Liver (tissue), 9 donors: ENCODE data around the gene FABP1. TPM values are rescaled to one million over a fixed set of nuclear protein-coding genes. Genes with fewer than 3 reads are reported as not detected.

Experiments used
- DNase-seq: peaks from one replicate; pipeline ENCODE4 v3.0.0-alpha.2; 2017; ENCODE audit warnings: low spot score
- H3K27ac ChIP-seq, 2 donors: one replicate each; pipeline ENCODE4 v1.7.0; 2013; ENCODE audit warnings: inconsistent platforms in 2 of 2, low read length in 2 of 2, control low read depth in 1 of 2, low read depth in 1 of 2, mild to moderate bottlenecking in 1 of 2
- H3K27me3 ChIP-seq, 4 donors: one replicate each; pipeline versions ENCODE4 v1.6.1 to v1.7.0; 2013; ENCODE audit warnings: low read length in 3 of 4, inconsistent platforms in 1 of 4, mild to moderate bottlenecking in 1 of 4, moderate library complexity in 1 of 4; ENCODE audit not compliant: control insufficient read depth in 4 of 4, insufficient read depth in 4 of 4
- H3K36me3 ChIP-seq, 4 donors: one replicate each; pipeline versions ENCODE4 v1.6.1 to v1.7.0; 2013; ENCODE audit warnings: low read length in 3 of 4, mild to moderate bottlenecking in 3 of 4, low read depth in 1 of 4, moderate library complexity in 1 of 4; ENCODE audit not compliant: control insufficient read depth in 4 of 4, insufficient read depth in 3 of 4
- H3K4me1 ChIP-seq, 4 donors: one replicate each; pipeline versions ENCODE4 v1.6.1 to v1.7.0; 2013; ENCODE audit warnings: low read length in 3 of 4, mild to moderate bottlenecking in 3 of 4, moderate library complexity in 1 of 4; ENCODE audit not compliant: control insufficient read depth in 4 of 4, insufficient read depth in 4 of 4
- H3K4me3 ChIP-seq, 3 donors: one replicate each; pipeline versions ENCODE4 v1.6.1 to v1.7.0; 2013; ENCODE audit warnings: low read length in 3 of 3, control low read depth in 1 of 3, low read depth in 1 of 3, mild to moderate bottlenecking in 1 of 3
- H3K9ac ChIP-seq, 2 donors: one replicate each; pipeline ENCODE4 v1.7.0; 2013; ENCODE audit warnings: low read length in 2 of 2, mild to moderate bottlenecking in 2 of 2, moderate library complexity in 2 of 2, control low read depth in 1 of 2, low read depth in 1 of 2
- H3K9me3 ChIP-seq, 4 donors: one replicate each; pipeline versions ENCODE4 v1.6.1 to v1.7.0; 2013; ENCODE audit warnings: low read length in 3 of 4; ENCODE audit not compliant: control insufficient read depth in 4 of 4
- CTCF ChIP-seq: fragments of 150-350 bp; IDR thresholded peaks from 2 replicates; pipeline ENCODE4 v1.5.1; 2017; ENCODE audit warnings: improper control_type of control experiment, low read depth, low read length; ENCODE audit not compliant: missing input control
- EGR1 ChIP-seq, 2 donors: IDR thresholded peaks; 2 replicates each; pipeline ENCODE4 v1.6.1; 2016 to 2018; ENCODE audit warnings: antibody characterized with exemption in 2 of 2, low read depth in 2 of 2
- FOXA1 ChIP-seq: IDR thresholded peaks from 2 replicates; pipeline ENCODE4 v1.6.1; 2016; ENCODE audit warnings: antibody characterized with exemption
- FOXA2 ChIP-seq: IDR thresholded peaks from 2 replicates; pipeline ENCODE4 v1.6.1; 2016; ENCODE audit warnings: antibody characterized with exemption
- GABPA ChIP-seq, 2 donors: IDR thresholded peaks in 1 of 2; conservative IDR thresholded peaks in 1 of 2; 2 replicates each; pipeline ENCODE4 v1.6.1; 2016; ENCODE audit warnings: antibody characterized with exemption in 2 of 2, mild to moderate bottlenecking in 1 of 2, moderate library complexity in 1 of 2
- HNF4A ChIP-seq, 2 donors: conservative IDR thresholded peaks; 2 replicates each; pipeline ENCODE4 v1.6.1; 2016; ENCODE audit warnings: antibody characterized with exemption in 2 of 2, mild to moderate bottlenecking in 2 of 2
- HNF4G ChIP-seq: IDR thresholded peaks from 2 replicates; pipeline ENCODE4 v1.6.1; 2016; ENCODE audit warnings: antibody characterized with exemption
- JUND ChIP-seq, 2 donors: IDR thresholded peaks; 2 replicates each; pipeline ENCODE4 v1.6.1; 2016; ENCODE audit warnings: antibody characterized with exemption in 2 of 2
- NR2F2 ChIP-seq: IDR thresholded peaks from 2 replicates; pipeline ENCODE4 v1.6.1; 2016; ENCODE audit warnings: antibody characterized with exemption
- RAD21 ChIP-seq, 2 donors: IDR thresholded peaks; 2 replicates each; pipeline ENCODE4 v1.6.1; 2016; ENCODE audit warnings: antibody characterized with exemption in 2 of 2, mild to moderate bottlenecking in 2 of 2
- RXRA ChIP-seq, 2 donors: IDR thresholded peaks; 2 replicates each; pipeline ENCODE4 v1.6.1; 2017 to 2018; ENCODE audit warnings: antibody characterized with exemption in 2 of 2, mild to moderate bottlenecking in 1 of 2
- SP1 ChIP-seq: IDR thresholded peaks from 2 replicates; pipeline ENCODE4 v1.6.1; 2018; ENCODE audit warnings: antibody characterized with exemption, mild to moderate bottlenecking
- TAF1 ChIP-seq: conservative IDR thresholded peaks from 2 replicates; pipeline ENCODE4 v1.6.1; 2016; ENCODE audit warnings: antibody characterized with exemption, mild to moderate bottlenecking
- YY1 ChIP-seq: IDR thresholded peaks from 2 replicates; pipeline ENCODE4 v1.6.1; 2016; ENCODE audit warnings: antibody characterized with exemption, mild to moderate bottlenecking
- WGBS: extraction: QIAGEN DNeasy Blood & Tissue Kit; methylation state at CpG from one replicate; pipeline ENCODE4 v1.1.7; 2013; 5-methylcytosine and 5-hydroxymethylcytosine counted together
- polyA plus RNA-seq, 2 donors: library from polyadenylated mRNA; stranded (reverse) in 1 of 2; unstranded in 1 of 2; fragments of 200-250 nt in 1 of 2; fragments of >200 nt in 1 of 2; fragmentation: Nextera tagmentation in 1 of 2; extraction: Ambion mirVana in 1 of 2; gene quantifications; one replicate each; pipeline versions ENCODE4 v1.2.1 to v1.2.3, GENCODE V29; 2013 to 2015
- total RNA-seq, 2 donors: library from RNA; depleted of rRNA; stranded (reverse); fragments of >200 nt; gene quantifications; one replicate each; pipeline ENCODE4 v1.2.3, GENCODE V29; 2014
- TF ChIP-seq, protein P1 (sequence below): IDR thresholded peaks from 2 replicates; pipeline ENCODE4 v1.6.1; 2016; ENCODE audit warnings: antibody characterized with exemption
- TF ChIP-seq, protein P2 (sequence below): IDR thresholded peaks from 2 replicates; pipeline ENCODE4 v1.6.1; 2016; ENCODE audit warnings: antibody characterized with exemption
- donor health status: healthy.
- donor health status: healthy.
- donor health status: healthy.
- donor health status: healthy.
- donor health status: healthy.

The FABP1 gene
- total and polyA plus RNA-seq, 4 donors = 975 to 7,337 (median 2,306) TPM

GRCh38 chr2:88078643-88079172 is 49.2 kb downstream of the FABP1 start:
- no peak for DNase-seq
- WGBS = 59% methylated on average over 3 of the region's 3 CpGs
- no peaks in the 10 kb centered on the region for H3K4me1 ChIP-seq
- no peaks in the 10 kb centered on the region for H3K36me3 ChIP-seq
- H3K9ac ChIP-seq = no peak overlapping the region
- no peaks in the 10 kb centered on the region for H3K27me3 ChIP-seq
- TF ChIP-seq FOXA1 = no peak
- TF ChIP-seq YY1 = no peak
- no peaks in the 10 kb centered on the region for H3K9me3 ChIP-seq
- no peak overlapping the region for H3K4me3 ChIP-seq
- no peak overlapping the region for H3K27ac ChIP-seq

DNA sequence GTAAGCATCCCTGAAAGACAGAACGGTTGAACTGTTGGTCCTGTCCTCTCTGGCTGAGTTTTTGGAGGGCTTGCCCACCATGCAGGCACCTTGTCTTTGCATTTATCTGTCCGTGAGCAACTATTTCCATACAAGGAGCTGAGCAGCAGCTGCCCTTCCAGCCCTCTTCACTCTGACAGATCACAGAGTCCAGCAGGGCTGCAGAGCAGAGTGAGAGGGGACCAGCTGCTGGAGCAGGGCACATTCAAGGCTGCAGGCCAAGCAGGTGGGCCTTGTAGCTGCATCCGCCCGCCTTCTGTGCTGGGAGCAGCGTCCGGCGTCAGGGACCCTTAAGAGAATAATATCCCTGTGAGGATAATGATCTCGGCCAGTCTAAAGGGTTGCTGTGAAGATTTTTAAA is 50.8 kb downstream of the FABP1 start:
- Histone ChIP-seq H3K27ac (no peak overlapping the region), H3K9me3 (no peaks in the 10 kb centered on the region), H3K4me1 (no peaks in the 10 kb centered on the region), H3K9ac (no peak overlapping the region), H3K27me3 (no peaks in the 10 kb centered on the region), H3K36me3 (no peaks in the 10 kb centered on the region), H3K4me3 (no peak overlapping the region)
- 94% methylated on average over 8 of the region's 8 CpGs for WGBS
- TF ChIP-seq HNF4G = no peak
- TF ChIP-seq GABPA (IDR thresholded peaks at IDR 0.05 in 1 of 2, conservative IDR thresholded peaks at IDR 0.05 in 1 of 2) = no peak
- DNase-seq = no peak

GRCh38 chr2:88074854-88075292 is 53.0 kb downstream of the FABP1 start:
- Histone ChIP-seq H3K27ac (no peak overlapping the region), H3K4me3 (no peak overlapping the region), H3K9ac (no peak overlapping the region), H3K9me3 (no peaks in the 10 kb centered on the region), H3K36me3 (no peaks in the 10 kb centered on the region), H3K4me1 (no peaks in the 10 kb centered on the region), H3K27me3 (no peaks in the 10 kb centered on the region)
- TF ChIP-seq, protein P1, sequence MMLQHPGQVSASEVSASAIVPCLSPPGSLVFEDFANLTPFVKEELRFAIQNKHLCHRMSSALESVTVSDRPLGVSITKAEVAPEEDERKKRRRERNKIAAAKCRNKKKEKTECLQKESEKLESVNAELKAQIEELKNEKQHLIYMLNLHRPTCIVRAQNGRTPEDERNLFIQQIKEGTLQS = no peak
- peak in 1 of 2 donors; percentile 12 for TF ChIP-seq RXRA (IDR thresholded peaks at IDR 0.05)
- TF ChIP-seq RAD21 (IDR thresholded peaks at IDR 0.05) = peak in 1 of 2 donors; percentile 31
- TF ChIP-seq, protein P2, sequence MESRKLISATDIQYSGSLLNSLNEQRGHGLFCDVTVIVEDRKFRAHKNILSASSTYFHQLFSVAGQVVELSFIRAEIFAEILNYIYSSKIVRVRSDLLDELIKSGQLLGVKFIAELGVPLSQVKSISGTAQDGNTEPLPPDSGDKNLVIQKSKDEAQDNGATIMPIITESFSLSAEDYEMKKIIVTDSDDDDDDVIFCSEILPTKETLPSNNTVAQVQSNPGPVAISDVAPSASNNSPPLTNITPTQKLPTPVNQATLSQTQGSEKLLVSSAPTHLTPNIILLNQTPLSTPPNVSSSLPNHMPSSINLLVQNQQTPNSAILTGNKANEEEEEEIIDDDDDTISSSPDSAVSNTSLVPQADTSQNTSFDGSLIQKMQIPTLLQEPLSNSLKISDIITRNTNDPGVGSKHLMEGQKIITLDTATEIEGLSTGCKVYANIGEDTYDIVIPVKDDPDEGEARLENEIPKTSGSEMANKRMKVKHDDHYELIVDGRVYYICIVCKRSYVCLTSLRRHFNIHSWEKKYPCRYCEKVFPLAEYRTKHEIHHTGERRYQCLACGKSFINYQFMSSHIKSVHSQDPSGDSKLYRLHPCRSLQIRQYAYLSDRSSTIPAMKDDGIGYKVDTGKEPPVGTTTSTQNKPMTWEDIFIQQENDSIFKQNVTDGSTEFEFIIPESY = no peak
- peak; percentile 12 to 22 for TF ChIP-seq HNF4A (conservative IDR thresholded peaks at IDR 0.05)
- WGBS = 58% methylated on average over 4 of the region's 4 CpGs
- DNase-seq = no peak

DNA sequence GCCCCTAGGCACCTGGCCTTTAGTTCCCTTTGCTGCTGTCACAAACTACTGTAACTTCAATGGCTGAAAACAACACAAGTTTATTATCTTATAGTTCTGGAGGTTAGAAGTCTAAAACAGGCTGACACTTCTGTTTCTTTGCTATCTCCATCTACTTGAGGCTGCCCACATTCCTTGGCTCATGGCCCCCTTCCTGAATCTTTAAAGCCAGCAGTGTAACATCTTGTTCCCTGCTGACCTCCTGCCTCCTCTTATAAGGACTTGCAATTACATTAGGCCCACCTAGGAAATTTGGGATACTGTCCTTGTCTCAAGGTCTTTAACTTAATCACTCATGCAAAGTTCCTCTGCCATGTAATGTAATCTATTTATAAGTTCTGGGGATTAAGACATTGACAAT is 53.7 kb downstream of the FABP1 start:
- no peak for DNase-seq
- Histone ChIP-seq H3K9me3 (no peaks in the 10 kb centered on the region), H3K36me3 (no peaks in the 10 kb centered on the region), H3K4me3 (no peak overlapping the region), H3K4me1 (no peaks in the 10 kb centered on the region), H3K9ac (no peak overlapping the region), H3K27me3 (no peaks in the 10 kb centered on the region), H3K27ac (no peak overlapping the region)
- TF ChIP-seq, protein P2 = no peak
- TF ChIP-seq FOXA1 (no peak), TAF1 (no peak), HNF4A (conservative IDR thresholded peaks at IDR 0.05) (no peak), NR2F2 (no peak), HNF4G (no peak), CTCF (no peak), RXRA (IDR thresholded peaks at IDR 0.05) (no peak), JUND (IDR thresholded peaks at IDR 0.05) (no peak), FOXA2 (no peak), GABPA (IDR thresholded peaks at IDR 0.05 in 1 of 2, conservative IDR thresholded peaks at IDR 0.05 in 1 of 2) (no peak), RAD21 (IDR thresholded peaks at IDR 0.05) (no peak), YY1 (no peak), SP1 (no peak), EGR1 (IDR thresholded peaks at IDR 0.05; ENCODE audit: low read depth in 2 of 2) (no peak)
- TF ChIP-seq, protein P1 = no peak
